Panc1 (cell line): ENCODE measurements around the gene PPP1R7.

Experiments
- POLR2AphosphoS5 ChIP-seq: IDR thresholded peaks from 2 replicates; pipeline ENCODE4 v1.6.1; 2012; ENCODE audit warnings: mild to moderate bottlenecking, low read depth, low read length, moderate library complexity
- REST ChIP-seq, 2 experiments: IDR thresholded peaks; 2 replicates each; pipeline ENCODE4 v1.6.1; 2011 to 2012; ENCODE audit warnings: low read depth in 2 of 2, control low read depth in 1 of 2, low read length in 1 of 2, mild to moderate bottlenecking in 1 of 2, moderate library complexity in 1 of 2; ENCODE audit not compliant: insufficient read depth in 1 of 2
- TF ChIP-seq, protein P1 (sequence below): fragments of 450-650 bp; IDR thresholded peaks from 2 replicates; pipeline ENCODE4 v1.5.1; 2017; ENCODE audit warnings: mild to moderate bottlenecking

GRCh38 chr2:241201445-241202267 lies 51.4 kb downstream of the PPP1R7 start:
- TF ChIP-seq, protein P1, sequence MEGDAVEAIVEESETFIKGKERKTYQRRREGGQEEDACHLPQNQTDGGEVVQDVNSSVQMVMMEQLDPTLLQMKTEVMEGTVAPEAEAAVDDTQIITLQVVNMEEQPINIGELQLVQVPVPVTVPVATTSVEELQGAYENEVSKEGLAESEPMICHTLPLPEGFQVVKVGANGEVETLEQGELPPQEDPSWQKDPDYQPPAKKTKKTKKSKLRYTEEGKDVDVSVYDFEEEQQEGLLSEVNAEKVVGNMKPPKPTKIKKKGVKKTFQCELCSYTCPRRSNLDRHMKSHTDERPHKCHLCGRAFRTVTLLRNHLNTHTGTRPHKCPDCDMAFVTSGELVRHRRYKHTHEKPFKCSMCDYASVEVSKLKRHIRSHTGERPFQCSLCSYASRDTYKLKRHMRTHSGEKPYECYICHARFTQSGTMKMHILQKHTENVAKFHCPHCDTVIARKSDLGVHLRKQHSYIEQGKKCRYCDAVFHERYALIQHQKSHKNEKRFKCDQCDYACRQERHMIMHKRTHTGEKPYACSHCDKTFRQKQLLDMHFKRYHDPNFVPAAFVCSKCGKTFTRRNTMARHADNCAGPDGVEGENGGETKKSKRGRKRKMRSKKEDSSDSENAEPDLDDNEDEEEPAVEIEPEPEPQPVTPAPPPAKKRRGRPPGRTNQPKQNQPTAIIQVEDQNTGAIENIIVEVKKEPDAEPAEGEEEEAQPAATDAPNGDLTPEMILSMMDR, result no peak
- TF ChIP-seq REST (IDR thresholded peaks at IDR 0.05; ENCODE audit: insufficient read depth in 1 of 2, low read depth in 2 of 2, low read length in 1 of 2) (no peak), POLR2AphosphoS5 (no peak)
